Measurements from ENCODE around the gene PRSS12.

DNA sequence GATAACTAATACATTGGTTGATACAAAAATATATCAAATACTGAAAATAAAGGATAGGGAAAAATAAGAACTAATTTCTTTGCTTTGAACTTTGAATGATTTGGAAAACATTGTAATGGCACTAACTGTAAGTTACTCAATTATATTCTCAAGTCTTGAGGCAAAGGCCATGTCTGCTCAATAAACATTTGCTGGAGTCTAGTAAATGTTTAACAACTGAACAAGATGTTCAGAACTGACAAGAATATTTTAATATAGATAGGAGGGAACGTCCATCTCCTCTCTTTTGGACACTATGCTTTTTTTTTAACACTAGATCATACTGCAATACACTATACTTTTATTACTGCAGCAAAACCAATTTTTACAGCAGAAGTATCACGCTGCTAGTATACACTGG lies 76.2 kb downstream of the PRSS12 start:
- TF ChIP-seq CTCF (IDR thresholded peaks at IDR 0.05; ENCODE audit: extremely low read depth in 1 of 2, insufficient read depth in 1 of 2, low read depth in 1 of 2, low read length in 2 of 2), result no peak
- no peak for TF ChIP-seq FOS (IDR thresholded peaks at IDR 0.05; ENCODE audit: borderline replicate concordance, insufficient read depth, low read length)
- TF ChIP-seq MYC (IDR thresholded peaks at IDR 0.05; ENCODE audit: low read depth, low read length), result no peak

Data from endothelial cell of umbilical vein (primary cell).